Activated naive CD4-positive, alpha-beta T cell treated with anti-CD3 and anti-CD28 coated beads, Interleukin-2, amount 50 U/mL, for 72 hours (primary cell): ENCODE data around the gene SLC25A26. TPM values are rescaled to one million over a fixed set of nuclear protein-coding genes. Genes with fewer than 3 reads are reported as not detected.
A peak's percentile ranks its signal among the peaks of the same experiment; 100 is the strongest.
"Not testable (repeated sequence)": the region's sequence is repeated elsewhere in the genome, so short reads cannot be mapped to it uniquely, and the experiment has no call there.

Experiments
- ATAC-seq, 2 donors: fragments of 150-1000 bp; cut with Tn5 transposase; 2 replicates each; pipeline ENCODE4 v1.10.0; 2021; ENCODE audit warnings: mild to moderate bottlenecking in 2 of 2, moderate library complexity in 2 of 2
- DNase-seq, 2 donors: peaks; one replicate each; pipeline ENCODE4 v3.0.0; 2021 to 2022; ENCODE audit warnings: low spot score in 2 of 2
- H3K27ac Mint-ChIP-seq, 2 donors: one replicate each; pipeline ENCODE4 v1.8.0; 2022; ENCODE audit warnings: mild to moderate bottlenecking in 2 of 2, mixed read lengths in 2 of 2
- H3K36me3 Mint-ChIP-seq, 2 donors: one replicate each; pipeline ENCODE4 v1.8.0; 2022; ENCODE audit warnings: mixed read lengths in 2 of 2
- H3K9me3 Mint-ChIP-seq, 2 donors: one replicate each; pipeline ENCODE4 v1.8.0; 2022; ENCODE audit warnings: mixed read lengths in 2 of 2
- total RNA-seq, 2 donors: library from RNA; stranded (reverse); gene quantifications; one replicate each; pipeline ENCODE4 v1.2.3, GENCODE V29; 2022

Gene SLC25A26
- total RNA-seq, 2 donors from 2014 or later = 25.4 to 32.6 TPM

DNA sequence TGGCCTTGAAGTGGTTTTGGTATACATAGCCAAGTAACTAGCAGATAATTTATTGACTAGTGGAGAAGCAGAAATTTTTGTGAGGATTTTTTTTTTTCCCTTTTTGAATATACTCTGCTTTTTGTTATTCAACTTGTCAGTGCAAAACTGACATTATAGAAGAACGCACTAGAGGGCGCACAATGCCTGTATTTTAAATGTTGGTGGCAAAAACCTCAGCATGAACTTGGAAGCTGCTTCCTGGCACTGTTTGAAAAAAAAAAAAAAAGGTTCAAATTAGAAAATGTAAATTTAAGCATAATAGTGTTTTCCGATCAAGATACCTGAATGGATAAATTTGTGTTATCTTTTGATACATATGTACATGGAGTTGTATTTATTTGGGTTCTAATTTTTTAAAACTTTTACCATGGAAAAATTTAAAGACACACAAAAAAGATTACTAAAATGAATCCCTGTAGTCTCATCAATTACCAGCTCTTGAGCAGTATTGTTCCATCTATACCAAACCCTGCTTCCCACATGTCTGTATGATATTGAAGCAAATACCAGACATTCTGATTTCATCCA lies 56.0 kb downstream of the SLC25A26 start:
- DNase-seq (peak in 1 of 2 donors; percentile 62), ATAC-seq (no peak)
- Mint-ChIP-seq H3K27ac (no peak overlapping the region), H3K36me3 (no peaks in the 10 kb centered on the region), H3K9me3 (no peaks in the 10 kb centered on the region)

DNA sequence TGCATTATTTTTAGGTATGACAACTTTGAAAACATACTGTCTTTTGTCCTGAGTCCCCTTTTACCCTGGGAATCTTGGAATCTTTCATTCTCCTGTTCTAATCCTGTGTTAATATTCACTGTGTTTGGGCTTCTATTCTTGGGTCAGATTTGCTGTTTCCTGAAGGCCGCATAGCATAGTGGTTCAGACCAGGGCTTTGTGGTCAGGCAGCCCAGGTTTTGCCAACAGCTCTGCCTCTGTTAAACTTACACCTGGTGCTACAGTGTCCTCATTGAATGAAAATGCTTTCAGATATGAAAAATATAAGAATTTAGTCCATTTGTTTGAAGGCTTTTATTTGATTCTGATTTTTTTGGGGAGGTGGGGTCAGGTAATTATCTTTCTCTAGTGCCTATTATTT lies 58.4 kb downstream of the SLC25A26 start:
- no peak overlapping the region for H3K27ac Mint-ChIP-seq
- H3K36me3 Mint-ChIP-seq = no peaks in the 10 kb centered on the region

DNA sequence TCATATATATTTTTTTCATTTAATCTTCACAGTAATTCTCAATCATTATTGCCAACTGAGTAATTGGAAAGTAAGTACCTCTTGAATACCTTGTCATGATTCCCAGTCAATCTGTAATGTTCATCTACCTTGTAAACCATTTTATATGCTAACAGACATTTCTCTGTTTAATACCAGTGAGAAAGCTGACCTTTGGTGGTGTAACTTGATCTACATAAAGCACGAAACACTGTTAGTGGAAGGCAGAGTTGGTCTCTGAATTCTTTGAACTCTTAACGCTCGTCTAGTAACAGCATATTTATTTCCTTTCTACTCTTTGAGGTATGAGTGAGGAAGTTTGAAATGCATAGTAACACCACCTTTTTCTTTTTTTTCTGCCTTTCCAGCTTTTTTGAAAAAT lies 59.5 kb downstream of the SLC25A26 start:
- no peak for DNase-seq
- peak overlapping the region in 1 of 2 donors; percentile 53 for H3K27ac Mint-ChIP-seq
- ATAC-seq = no peak
- no peaks in the 10 kb centered on the region for H3K36me3 Mint-ChIP-seq
- H3K9me3 Mint-ChIP-seq = no peaks in the 10 kb centered on the region

More for the DNA sequence above, 58.4 kb downstream of the SLC25A26 start:
- no peak for ATAC-seq
- no peak for DNase-seq
- H3K9me3 Mint-ChIP-seq = no peaks in the 10 kb centered on the region

DNA sequence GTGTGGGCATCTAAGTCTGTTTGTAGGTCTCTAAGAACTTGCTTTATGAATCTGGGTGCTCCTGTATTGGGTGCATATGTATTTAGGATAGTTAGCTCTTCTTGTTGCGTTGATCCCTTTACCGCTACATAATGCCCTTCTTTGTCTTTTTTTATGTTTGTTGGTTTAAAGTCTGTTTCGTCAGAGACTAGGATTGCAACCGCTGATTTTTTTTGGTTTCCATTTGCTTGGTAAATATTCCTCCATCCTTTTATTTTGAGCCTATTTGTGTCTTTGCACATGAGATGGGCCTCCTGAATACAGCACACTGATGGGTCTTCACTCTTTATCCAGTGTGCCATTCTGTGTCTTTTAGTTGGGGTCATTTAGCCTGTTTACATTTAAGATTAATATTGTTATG lies 71.1 kb downstream of the SLC25A26 start:
- H3K27ac Mint-ChIP-seq = peak overlapping the region in 1 of 2 donors; percentile 78
- DNase-seq, ATAC-seq: not testable (repeated sequence)
- peaks cover 20 to 50% of the 10 kb centered on the region in 2 donors for H3K36me3 Mint-ChIP-seq
- H3K9me3 Mint-ChIP-seq = peaks cover 10 to 13% of the 10 kb centered on the region in 2 donors

DNA sequence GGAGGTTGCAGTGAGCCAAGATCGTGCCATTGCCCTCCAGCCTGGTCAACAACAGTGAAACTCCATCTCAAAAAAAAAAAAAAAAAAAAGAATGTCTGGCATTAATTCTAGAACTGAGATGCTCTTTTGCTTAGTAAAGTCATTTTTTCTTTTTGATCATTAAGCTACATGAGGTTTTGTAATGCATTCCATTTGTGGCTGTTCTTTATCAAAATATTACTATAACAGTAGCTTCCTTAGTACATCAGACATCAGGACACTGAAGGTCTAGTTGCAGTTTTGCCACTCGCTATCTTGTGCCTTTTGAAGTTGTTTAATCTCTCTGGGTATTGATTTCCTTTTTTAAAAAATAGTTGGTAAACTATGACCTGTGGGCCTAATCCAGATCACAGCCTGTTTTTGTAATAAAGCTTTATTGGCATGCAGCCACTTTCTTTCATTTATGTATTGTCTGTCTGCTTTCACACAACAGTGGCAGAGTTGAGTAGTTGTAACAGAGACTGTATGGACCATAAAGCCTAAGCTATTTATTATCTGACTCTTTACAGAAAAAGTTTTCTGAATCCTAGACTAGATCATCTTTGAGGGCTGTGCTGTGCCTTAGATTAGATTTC lies 76.6 kb downstream of the SLC25A26 start:
- Mint-ChIP-seq H3K9me3 (no peaks in the 10 kb centered on the region), H3K36me3 (peaks cover 0 to 15% of the 10 kb centered on the region in 2 donors), H3K27ac (peak overlapping the region; percentile 24 to 72)
- ATAC-seq (no peak), DNase-seq (no peak)

DNA sequence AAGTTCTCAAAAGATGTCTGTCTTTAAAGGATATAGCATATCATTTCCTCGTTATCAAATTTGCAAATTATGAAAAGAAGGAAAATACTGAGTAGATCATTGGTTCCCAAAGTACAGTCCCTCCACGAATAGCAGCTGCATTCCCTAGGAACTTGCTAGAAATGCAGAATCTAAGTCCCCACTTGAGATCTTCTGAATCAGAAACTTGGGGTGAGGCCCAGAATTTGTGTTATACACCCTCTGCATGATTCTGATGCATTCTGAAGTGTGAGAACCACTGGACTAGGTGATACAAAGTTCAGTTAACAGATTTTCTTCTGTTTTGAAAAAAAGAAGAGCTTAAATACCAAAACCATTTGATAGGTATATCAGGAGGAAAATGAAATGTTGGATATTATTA lies 77.1 kb downstream of the SLC25A26 start:
- H3K36me3 Mint-ChIP-seq = peaks cover 0 to 20% of the 10 kb centered on the region in 2 donors
- peak overlapping the region in 1 of 2 donors; percentile 72 for H3K27ac Mint-ChIP-seq
- ATAC-seq (no peak), DNase-seq (no peak)
- no peaks in the 10 kb centered on the region for H3K9me3 Mint-ChIP-seq

DNA sequence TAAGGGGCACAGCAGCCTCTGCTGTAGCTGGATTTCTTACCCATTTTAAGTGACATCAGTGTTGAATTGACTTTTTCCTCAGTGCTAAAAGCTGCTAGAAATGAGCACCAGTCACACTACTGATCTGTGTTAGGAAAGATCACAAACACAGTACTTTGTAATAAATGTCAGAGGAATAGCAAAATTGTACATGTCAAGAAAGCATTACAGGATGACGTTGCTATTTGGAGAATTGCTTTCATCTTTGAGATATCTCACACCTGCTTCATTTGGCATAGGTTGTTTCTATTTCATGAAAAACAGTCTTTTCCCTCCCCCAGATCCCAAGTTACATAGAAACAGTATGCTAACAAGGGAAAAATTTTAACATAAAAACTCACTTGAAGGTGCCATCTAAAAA lies 77.8 kb downstream of the SLC25A26 start:
- Mint-ChIP-seq H3K27ac (peak overlapping the region in 1 of 2 donors; percentile 72), H3K9me3 (no peaks in the 10 kb centered on the region), H3K36me3 (peaks cover 0 to 25% of the 10 kb centered on the region in 2 donors)
- peak in 1 of 2 donors; percentile 10 for ATAC-seq
- no peak for DNase-seq

DNA sequence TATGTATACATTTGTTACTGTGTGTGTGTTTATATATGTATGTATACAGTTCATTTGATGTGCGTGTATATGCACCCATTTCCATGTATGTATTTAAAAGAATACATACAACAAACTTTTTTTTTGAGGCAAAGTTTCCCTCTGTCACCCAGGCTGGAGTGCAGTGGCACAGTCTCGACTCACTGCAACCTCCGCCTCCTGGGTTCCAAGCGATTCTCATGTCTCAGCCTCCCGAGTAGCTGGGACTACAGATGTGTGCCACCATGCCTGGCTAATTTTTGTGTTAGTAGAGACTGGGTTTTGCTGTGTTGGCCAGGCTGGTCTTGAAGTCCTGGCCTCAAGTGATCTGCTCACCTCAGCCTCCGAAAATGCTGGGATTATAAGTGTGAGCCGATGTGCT lies 78.3 kb downstream of the SLC25A26 start:
- H3K36me3 Mint-ChIP-seq = peaks cover 0 to 30% of the 10 kb centered on the region in 2 donors
- ATAC-seq, DNase-seq, H3K9me3 Mint-ChIP-seq: not testable (repeated sequence)
- peak overlapping the region in 1 of 2 donors; percentile 72 for H3K27ac Mint-ChIP-seq

DNA sequence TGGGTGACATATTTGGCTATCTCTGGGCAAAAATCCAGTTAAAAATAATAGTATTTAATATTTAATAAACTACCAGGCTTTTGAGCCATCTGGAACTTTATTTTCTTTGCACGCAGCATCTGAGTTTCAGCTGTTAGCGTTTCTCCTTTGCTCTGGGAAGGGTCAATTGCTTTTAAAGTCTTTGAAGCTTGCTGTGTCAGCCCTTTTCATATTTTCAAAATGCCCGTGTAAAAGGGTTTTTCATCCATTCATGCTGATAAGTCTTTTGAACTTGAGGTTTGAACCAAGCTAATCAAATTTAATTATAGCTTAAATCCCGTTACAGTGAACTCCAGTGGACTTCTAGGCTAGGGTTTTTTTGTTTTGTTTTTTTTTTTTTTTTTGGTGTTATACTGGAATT lies 79.1 kb downstream of the SLC25A26 start:
- H3K9me3 Mint-ChIP-seq = no peaks in the 10 kb centered on the region
- H3K27ac Mint-ChIP-seq = no peak overlapping the region
- peaks cover 0 to 38% of the 10 kb centered on the region in 2 donors for H3K36me3 Mint-ChIP-seq
- no peak for DNase-seq
- ATAC-seq = no peak

DNA sequence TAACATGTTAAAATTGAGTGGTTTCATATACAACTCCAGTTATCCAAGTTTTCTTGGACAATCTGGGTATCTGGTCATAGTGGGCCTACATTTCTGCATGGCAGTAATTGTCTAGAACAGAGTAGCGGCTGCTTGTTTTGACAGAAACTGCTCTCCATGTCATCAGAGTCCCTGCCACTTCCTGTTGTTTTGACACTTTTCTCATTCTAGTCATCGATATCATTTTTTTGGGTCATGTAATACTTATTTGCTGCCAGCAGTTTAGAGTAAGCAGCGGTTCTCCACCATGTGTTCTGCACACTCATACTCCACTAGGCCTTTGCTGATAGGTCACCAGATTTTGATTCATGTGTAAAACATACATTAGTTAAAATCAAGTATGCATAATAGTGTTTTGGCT lies 81.5 kb downstream of the SLC25A26 start:
- H3K9me3 Mint-ChIP-seq = peaks cover 0 to 7% of the 10 kb centered on the region in 2 donors
- DNase-seq (peak in 1 of 2 donors; percentile 20), ATAC-seq (peak; percentile 69 to 81)
- peaks cover 15 to 40% of the 10 kb centered on the region in 2 donors for H3K36me3 Mint-ChIP-seq
- peak overlapping the region; percentile 91 to 94 for H3K27ac Mint-ChIP-seq

DNA sequence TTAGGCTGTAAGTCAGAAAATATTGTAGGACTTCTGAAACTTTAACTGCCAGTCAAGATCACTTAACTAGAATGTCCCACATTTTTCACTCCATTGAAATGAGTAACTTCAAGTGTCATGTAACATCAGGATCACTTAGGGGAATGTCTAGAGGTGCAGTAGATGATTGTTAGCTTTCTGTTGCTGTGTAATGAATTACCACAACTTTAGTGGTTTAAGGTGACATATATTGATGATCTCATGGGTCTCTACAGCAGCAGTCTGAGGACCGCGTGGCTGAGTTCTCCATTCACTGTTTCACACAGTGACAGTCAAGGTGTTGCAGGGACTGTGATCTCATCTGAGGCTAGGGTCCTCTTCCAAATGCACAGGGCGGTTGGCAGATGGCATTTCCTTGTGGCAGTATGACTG lies 82.7 kb downstream of the SLC25A26 start:
- DNase-seq (peak in 1 of 2 donors; percentile 25), ATAC-seq (peak; percentile 82 to 88)
- H3K9me3 Mint-ChIP-seq = peaks cover 0 to 7% of the 10 kb centered on the region in 2 donors
- H3K27ac Mint-ChIP-seq = peak overlapping the region; percentile 39 to 91
- peaks cover 15 to 36% of the 10 kb centered on the region in 2 donors for H3K36me3 Mint-ChIP-seq

DNA sequence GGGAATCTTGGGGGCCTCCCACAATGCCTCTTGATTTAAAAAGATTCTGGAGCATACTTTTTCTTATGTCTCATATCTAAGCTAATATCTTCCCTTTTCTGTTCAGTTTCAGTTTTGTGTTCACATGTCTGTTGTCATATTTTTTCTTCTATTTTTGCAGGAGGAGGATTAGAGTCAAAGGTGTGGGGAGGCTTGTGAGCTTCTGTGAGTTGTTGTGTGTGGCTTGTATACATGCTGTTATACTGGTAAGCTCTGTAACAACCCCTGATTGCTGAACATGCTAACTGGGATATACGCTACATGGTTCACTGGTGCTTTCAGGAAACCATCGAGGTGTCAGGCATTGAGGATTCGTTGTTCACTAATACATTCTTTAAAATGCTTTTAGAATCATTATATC lies 83.5 kb downstream of the SLC25A26 start:
- DNase-seq (no peak), ATAC-seq (no peak)
- Mint-ChIP-seq H3K27ac (peak overlapping the region; percentile 39 to 91), H3K9me3 (peaks cover 0 to 7% of the 10 kb centered on the region in 2 donors), H3K36me3 (peaks cover 15 to 36% of the 10 kb centered on the region in 2 donors)

DNA sequence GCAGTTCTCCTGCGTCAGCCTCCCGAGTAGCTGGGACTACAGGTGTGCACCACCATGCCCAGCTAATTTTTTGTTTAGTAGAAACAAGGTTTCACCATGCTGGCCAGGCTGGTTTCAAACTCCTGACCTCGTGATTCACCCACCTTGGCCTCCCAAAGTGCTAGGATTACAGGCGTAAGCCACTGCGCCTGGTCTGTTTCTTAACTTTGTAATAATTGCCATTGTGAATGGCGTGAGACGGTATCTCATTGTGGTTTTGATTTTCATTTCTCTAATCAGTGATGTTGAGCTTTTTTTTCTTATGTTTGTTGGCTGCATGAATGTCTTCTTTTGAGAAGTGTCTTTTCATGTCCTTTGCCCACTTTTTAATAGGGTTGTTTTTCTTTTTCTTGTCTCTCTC lies 85.3 kb downstream of the SLC25A26 start:
- H3K27ac Mint-ChIP-seq, DNase-seq, H3K9me3 Mint-ChIP-seq, ATAC-seq: not testable (repeated sequence)
- H3K36me3 Mint-ChIP-seq = peaks cover 15 to 36% of the 10 kb centered on the region in 2 donors

DNA sequence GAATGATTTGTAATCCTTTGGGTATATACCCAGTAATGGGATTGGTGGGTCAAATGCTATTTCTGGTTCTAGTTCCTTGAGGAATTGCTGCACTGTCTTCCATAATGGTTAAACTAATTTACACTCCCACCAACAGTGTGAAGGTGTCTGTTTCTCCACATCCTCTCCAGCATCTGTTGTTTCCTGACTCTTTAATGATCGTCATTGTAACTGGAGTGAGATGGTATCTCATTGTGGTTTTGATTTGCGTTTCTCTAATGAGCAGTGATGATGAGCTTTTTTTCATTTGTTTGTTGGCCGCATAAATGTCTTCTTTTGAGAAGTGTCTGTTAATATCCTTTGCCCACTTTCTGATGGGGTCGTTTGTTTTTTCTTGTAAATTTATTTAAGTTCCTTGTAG lies 86.2 kb downstream of the SLC25A26 start:
- not testable (repeated sequence) for H3K9me3 Mint-ChIP-seq, H3K27ac Mint-ChIP-seq, DNase-seq, ATAC-seq
- H3K36me3 Mint-ChIP-seq = peaks cover 15 to 29% of the 10 kb centered on the region in 2 donors

DNA sequence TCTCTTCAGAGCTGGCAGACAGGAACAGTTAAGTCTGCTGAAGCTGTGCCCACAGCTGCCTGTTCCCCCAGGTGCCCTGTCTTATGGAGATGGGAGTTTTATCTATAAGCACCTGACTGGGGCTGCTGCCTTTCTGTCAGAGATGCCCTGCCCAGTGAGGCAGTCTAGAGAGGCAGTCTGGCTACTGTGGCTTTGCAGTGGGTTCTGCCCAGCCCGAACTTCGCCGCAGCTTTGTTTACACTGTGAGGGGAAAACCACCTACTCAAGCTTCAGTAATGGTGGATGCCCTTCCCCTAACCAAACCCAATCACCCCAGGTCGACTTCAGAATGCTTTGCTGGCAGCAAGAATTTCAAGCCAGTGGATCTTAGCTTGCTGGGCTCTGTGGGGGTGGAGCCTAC lies 91.2 kb downstream of the SLC25A26 start:
- ATAC-seq (no peak), DNase-seq (no peak)
- H3K9me3 Mint-ChIP-seq = peaks cover 12 to 13% of the 10 kb centered on the region in 2 donors
- no peak overlapping the region for H3K27ac Mint-ChIP-seq
- peaks cover 25 to 37% of the 10 kb centered on the region in 2 donors for H3K36me3 Mint-ChIP-seq

DNA sequence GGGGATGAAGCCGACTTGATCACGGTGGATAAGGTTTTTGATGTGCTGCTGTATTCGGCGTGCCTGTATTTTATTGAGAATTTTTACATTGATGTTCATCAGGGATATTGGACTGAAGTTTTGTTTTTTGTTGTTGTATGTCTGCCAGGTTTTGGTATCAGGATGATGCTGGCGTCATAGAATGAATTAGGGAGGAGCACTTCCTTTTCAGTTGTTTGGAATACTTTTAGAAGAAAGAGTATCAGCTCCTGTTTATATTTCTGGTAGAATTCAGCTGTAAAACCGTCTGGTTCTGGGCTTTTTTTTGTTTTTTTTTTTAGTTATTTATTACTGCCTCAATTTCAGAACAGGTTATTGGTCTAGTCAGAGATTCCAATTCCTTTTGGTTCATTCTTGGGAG lies 93.7 kb downstream of the SLC25A26 start:
- ATAC-seq = no peak
- Mint-ChIP-seq H3K27ac (no peak overlapping the region), H3K36me3 (peaks cover 29 to 42% of the 10 kb centered on the region in 2 donors), H3K9me3 (peaks cover 12 to 13% of the 10 kb centered on the region in 2 donors)
- DNase-seq = no peak

DNA sequence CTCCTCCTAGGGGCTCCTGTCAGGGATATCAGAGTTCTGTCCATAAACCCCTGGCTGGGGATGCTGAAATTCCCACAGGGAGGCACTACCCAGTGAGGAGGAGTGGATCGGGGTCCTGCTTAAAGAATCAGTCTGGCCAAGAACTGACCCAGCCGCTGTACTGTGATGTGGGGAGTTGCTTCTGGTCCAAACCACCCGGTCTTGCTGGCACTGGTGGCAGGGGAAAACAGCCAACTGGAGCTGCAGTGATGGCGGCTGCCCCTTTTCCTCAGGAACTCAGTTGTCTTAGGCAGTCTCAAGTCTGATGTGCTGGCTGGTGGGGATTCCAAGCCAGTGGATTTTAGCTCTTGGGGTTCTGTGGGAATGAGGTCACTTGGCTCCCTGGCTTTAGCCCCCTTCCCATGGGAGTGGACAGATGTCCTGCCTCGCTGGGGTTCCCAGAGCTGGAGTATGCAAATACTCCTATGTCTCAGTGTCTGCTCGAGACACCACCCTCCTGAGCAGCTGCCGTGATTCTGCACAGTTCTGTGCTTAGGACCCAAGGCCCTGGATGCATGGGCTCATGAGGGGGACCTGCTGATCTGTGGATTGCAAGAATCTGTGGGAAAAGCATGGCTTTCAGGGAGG lies 97.1 kb downstream of the SLC25A26 start:
- no peak for ATAC-seq
- Mint-ChIP-seq H3K9me3 (peaks cover 12 to 13% of the 10 kb centered on the region in 2 donors), H3K36me3 (peaks cover 27 to 48% of the 10 kb centered on the region in 2 donors), H3K27ac (no peak overlapping the region)
- DNase-seq = no peak
